ENCODE measurements around the gene GON4L.
"Not testable (repeated sequence)": the region's sequence is repeated elsewhere in the genome, so short reads cannot be mapped to it uniquely, and the experiment has no call there.

The GON4L gene

DNA sequence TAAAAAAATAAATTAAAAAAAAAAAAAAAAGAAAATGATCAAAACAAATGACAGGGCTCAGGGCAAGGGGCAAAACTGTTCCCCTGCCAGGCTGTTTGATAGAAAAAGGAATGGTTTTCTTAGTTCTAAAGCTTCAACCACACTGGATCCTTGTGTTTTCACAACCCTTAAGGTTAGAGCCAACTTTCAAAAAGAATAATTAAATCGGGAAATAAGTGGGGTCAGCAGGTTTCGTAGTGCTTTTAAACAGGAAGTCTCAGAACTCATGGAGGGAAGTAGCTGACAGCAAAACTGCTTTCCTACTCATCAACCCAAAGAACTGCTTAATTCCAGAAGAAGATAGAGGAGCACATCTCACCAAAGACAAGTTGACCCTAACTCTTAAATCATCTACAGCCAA lies 155.3 kb downstream of the GON4L start:
- DNase-seq = not testable (repeated sequence)

Measured in amygdala (tissue), 56 donors.